Keratinocyte (primary cell): ENCODE results near the gene SLC25A5. TPM values are rescaled to one million over a fixed set of nuclear protein-coding genes. Genes with fewer than 3 reads are reported as not detected.
"Not testable (repeated sequence)": the region's sequence is repeated elsewhere in the genome, so short reads cannot be mapped to it uniquely, and the experiment has no call there.

Experiments used
- DNase-seq: peaks from one replicate; pipeline ENCODE4 v3.0.0-alpha.2; 2011; ENCODE audit warnings: low read depth, missing footprints, low spot score
- FAIRE-seq: peaks from 2 replicates; lab custom pipeline; 2011; peaks lifted over from hg19 to GRCh38; lab: Jason Lieb, UNC
- H2AFZ ChIP-seq: 2 replicates; pipeline ENCODE4 v1.6.0; 2012; ENCODE audit warnings: low read length, control low read depth, inconsistent platforms; ENCODE audit not compliant: control insufficient read depth
- H3K27ac ChIP-seq: 2 replicates; pipeline ENCODE4 v1.5.1; 2011; ENCODE audit warnings: low read length; ENCODE audit not compliant: control insufficient read depth, insufficient read depth
- H3K27me3 ChIP-seq: 3 replicates; pipeline ENCODE4 v1.6.0; 2011; ENCODE audit warnings: low read length; ENCODE audit not compliant: control insufficient read depth, insufficient read depth; ENCODE audit errors: extremely low read depth
- H3K36me3 ChIP-seq, 2 experiments: 2 replicates in 1 of 2; 3 replicates in 1 of 2; pipeline ENCODE4 v1.5.1; 2011; ENCODE audit warnings: low read length in 2 of 2, mild to moderate bottlenecking in 1 of 2; ENCODE audit not compliant: control insufficient read depth in 2 of 2, insufficient read depth in 2 of 2; ENCODE audit errors: extremely low read depth in 1 of 2
- H3K4me1 ChIP-seq: 3 replicates; pipeline ENCODE4 v1.5.1; 2011; ENCODE audit warnings: low read length; ENCODE audit not compliant: control insufficient read depth, insufficient read depth; ENCODE audit errors: extremely low read depth
- H3K4me2 ChIP-seq: 3 replicates; pipeline ENCODE4 v1.6.0; 2011; ENCODE audit warnings: low read depth, low read length; ENCODE audit not compliant: control insufficient read depth, insufficient read depth; ENCODE audit errors: extremely low read depth
- H3K4me3 ChIP-seq, 3 experiments: fragments of 200-600 bp in 1 of 3; sonication (generic) in 1 of 3; 2 replicates in 2 of 3; 3 replicates in 1 of 3; pipeline ENCODE4 v1.5.1; 2011 to 2016; ENCODE audit warnings: low read length in 3 of 3, mild to moderate bottlenecking in 3 of 3, control low read depth in 2 of 3, inconsistent platforms in 1 of 3, low read depth in 1 of 3, mixed read lengths in 1 of 3, mixed run types in 1 of 3, moderate library complexity in 1 of 3; ENCODE audit not compliant: control insufficient read depth in 2 of 3, insufficient read depth in 2 of 3; ENCODE audit errors: extremely low read depth in 1 of 3
- H3K79me2 ChIP-seq: 2 replicates; pipeline ENCODE4 v1.6.0; 2012; ENCODE audit warnings: low read length; ENCODE audit not compliant: control insufficient read depth, insufficient read depth
- H3K9ac ChIP-seq: 3 replicates; pipeline ENCODE4 v1.6.0; 2011; ENCODE audit warnings: low read length; ENCODE audit not compliant: control insufficient read depth, insufficient read depth; ENCODE audit errors: extremely low read depth
- H3K9me1 ChIP-seq: 3 replicates; pipeline ENCODE4 v1.6.0; 2011; ENCODE audit warnings: low read length; ENCODE audit not compliant: control insufficient read depth, insufficient read depth; ENCODE audit errors: extremely low read depth
- H3K9me3 ChIP-seq: 2 replicates; pipeline ENCODE4 v1.5.1; 2012; ENCODE audit warnings: low read depth, low read length; ENCODE audit not compliant: control insufficient read depth
- H4K20me1 ChIP-seq: 3 replicates; pipeline ENCODE4 v1.6.0; 2011; ENCODE audit warnings: low read length; ENCODE audit not compliant: control insufficient read depth, insufficient read depth; ENCODE audit errors: extremely low read depth
- CTCF ChIP-seq, 3 experiments: IDR thresholded peaks in 1 of 3; conservative IDR thresholded peaks in 1 of 3; optimal IDR thresholded peaks in 1 of 3; 2 replicates in 2 of 3; 3 replicates in 1 of 3; pipeline versions ENCODE3 to v1.5.1; 2011; ENCODE audit warnings: low read length in 3 of 3, mild to moderate bottlenecking in 3 of 3, moderate library complexity in 2 of 3, control low read depth in 1 of 3, inconsistent platforms in 1 of 3; ENCODE audit not compliant: insufficient read depth in 2 of 3; ENCODE audit errors: extremely low read depth in 1 of 3
- EZH2 ChIP-seq: IDR thresholded peaks from one replicate; pipeline ENCODE4 v1.6.1; 2012; ENCODE audit warnings: inconsistent platforms, mild to moderate bottlenecking, low read length, moderate library complexity
- dilution Hi-C: fragments of 300-500 bp; cut with MboI; formaldehyde crosslinking; loops from one replicate; pipeline ENCODE4 v1.7.0; 2020; ENCODE audit warnings: low sequenced_read_pairs; ENCODE audit not compliant: extremely low pct_ligation_motif_present
- polyA plus RNA-seq, 5 experiments: library from polyadenylated mRNA; depleted of rRNA in 3 of 5; stranded (reverse) in 3 of 5; stranded (forward) in 1 of 5; unstranded in 1 of 5; fragments of >200 nt; gene quantifications; 1 replicate in 1 of 5; 2 replicates in 3 of 5; 3 replicates in 1 of 5; pipeline versions ENCODE4 v1.2.1 to v1.2.3, GENCODE V29; 2011 to 2012; ENCODE audit warnings: missing spikeins in 2 of 5, low read depth in 1 of 5, low replicate concordance in 1 of 5

SLC25A5 gene
- polyA plus RNA-seq, 1 donor (not counting 4 experiments of a cell fraction or from before 2014, with no cell fraction given) = 447 TPM

DNA sequence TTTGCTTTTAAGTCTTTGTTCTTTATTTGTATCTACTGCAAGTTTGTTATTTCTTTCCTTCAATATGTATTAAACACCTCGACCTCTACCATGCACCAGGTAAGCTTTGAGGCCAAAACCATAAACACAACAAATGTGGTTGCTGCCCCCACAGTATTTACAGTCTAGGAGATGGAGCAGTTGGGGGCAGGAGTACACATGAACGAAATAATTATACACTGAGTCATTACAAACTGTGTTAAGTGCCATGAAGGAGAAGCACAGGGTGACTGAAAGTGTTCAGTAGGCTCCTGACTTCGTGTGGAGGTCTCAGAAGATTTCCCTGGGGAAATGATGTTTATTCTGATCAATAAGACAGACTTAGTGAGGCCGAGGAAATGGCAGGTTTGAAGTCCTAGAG lies 38.8 kb upstream of the SLC25A5 start:
- H3K27ac ChIP-seq = no peak overlapping the region
- dilution Hi-C loops = no loop called here
- H3K9me3 ChIP-seq = no peaks in the 10 kb centered on the region
- no peaks in the 10 kb centered on the region for H3K27me3 ChIP-seq
- peaks cover 0 to 3% of the 10 kb centered on the region in 2 experiments for H3K36me3 ChIP-seq
- no peak overlapping the region for H3K4me3 ChIP-seq
- no peak overlapping the region for H3K9ac ChIP-seq
- H2AFZ ChIP-seq = no peak overlapping the region
- no peaks in the 10 kb centered on the region for H3K79me2 ChIP-seq
- TF ChIP-seq CTCF (optimal IDR thresholded peaks at IDR 0.05 in 1 of 3, IDR thresholded peaks at IDR 0.05 in 1 of 3, conservative IDR thresholded peaks at IDR 0.05 in 1 of 3; ENCODE audit: extremely low read depth in 1 of 3, insufficient read depth in 2 of 3, low read length in 3 of 3) (no peak), EZH2 (no peak)
- no peaks in the 10 kb centered on the region for H3K9me1 ChIP-seq
- no peaks in the 10 kb centered on the region for H4K20me1 ChIP-seq
- no peak for DNase-seq
- no peak for FAIRE-seq
- H3K4me2 ChIP-seq = no peak overlapping the region
- H3K4me1 ChIP-seq = no peaks in the 10 kb centered on the region

DNA sequence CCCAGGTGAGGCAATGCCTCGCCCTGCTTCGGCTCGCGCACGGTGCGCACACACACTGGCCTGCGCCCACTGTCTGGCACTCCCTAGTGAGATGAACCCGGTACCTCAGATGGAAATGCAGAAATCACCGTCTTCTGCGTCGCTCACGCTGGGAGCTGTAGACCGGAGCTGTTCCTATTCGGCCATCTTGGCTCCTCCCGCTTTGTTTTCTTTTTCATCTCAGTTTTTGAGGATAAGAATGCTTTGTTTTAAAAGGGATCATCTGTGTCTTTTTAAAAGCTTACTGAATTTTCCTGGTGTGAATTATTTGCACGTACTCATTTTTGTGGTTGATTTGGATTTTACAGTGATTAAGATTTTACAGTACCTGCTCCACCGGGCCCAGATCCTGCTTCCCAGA lies 26.9 kb upstream of the SLC25A5 start:
- dilution Hi-C loops, FAIRE-seq: not testable (repeated sequence)

DNA sequence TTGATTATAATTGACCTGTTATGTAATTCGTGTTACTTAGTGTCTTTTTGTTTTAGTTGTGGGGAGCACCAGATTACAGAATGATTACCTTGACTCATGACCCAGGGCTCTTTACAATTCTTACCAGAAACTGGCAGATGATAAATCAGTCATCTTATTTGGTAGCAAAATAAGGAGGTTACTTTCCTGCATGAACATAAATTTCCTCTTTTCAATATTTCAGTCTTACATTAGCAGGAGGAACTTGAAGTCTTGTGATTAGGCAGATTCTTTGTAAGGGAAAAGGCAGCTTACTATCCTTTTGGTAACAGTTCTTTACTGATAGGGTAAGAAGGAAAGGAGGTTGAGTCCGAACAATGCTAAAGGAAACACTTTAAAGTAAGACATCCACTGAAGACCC lies 26.0 kb upstream of the SLC25A5 start:
- Histone ChIP-seq H3K4me1 (no peaks in the 10 kb centered on the region), H2AFZ (no peak overlapping the region), H3K79me2 (no peaks in the 10 kb centered on the region), H4K20me1 (no peaks in the 10 kb centered on the region), H3K36me3 (no peaks in the 10 kb centered on the region), H3K9ac (no peak overlapping the region), H3K9me3 (no peaks in the 10 kb centered on the region), H3K4me2 (no peak overlapping the region), H3K9me1 (no peaks in the 10 kb centered on the region), H3K27ac (no peak overlapping the region), H3K27me3 (no peaks in the 10 kb centered on the region), H3K4me3 (no peak overlapping the region)
- DNase-seq (no peak), FAIRE-seq (no peak)
- TF ChIP-seq CTCF (optimal IDR thresholded peaks at IDR 0.05 in 1 of 3, IDR thresholded peaks at IDR 0.05 in 1 of 3, conservative IDR thresholded peaks at IDR 0.05 in 1 of 3; ENCODE audit: extremely low read depth in 1 of 3, insufficient read depth in 2 of 3, low read length in 3 of 3) = no peak
- no peak for TF ChIP-seq EZH2
- dilution Hi-C loops = no loop called here

More for the DNA sequence above, 26.9 kb upstream of the SLC25A5 start:
- not testable (repeated sequence) for H3K79me2 ChIP-seq, H4K20me1 ChIP-seq, H3K9ac ChIP-seq, H3K9me3 ChIP-seq, H3K27ac ChIP-seq, DNase-seq, H3K27me3 ChIP-seq, H2AFZ ChIP-seq, H3K4me1 ChIP-seq, H3K4me3 ChIP-seq, H3K36me3 ChIP-seq, H3K9me1 ChIP-seq, H3K4me2 ChIP-seq
